Endothelial cell of umbilical vein (primary cell): ENCODE measurements around the gene SPART. TPM values are rescaled to one million over a fixed set of nuclear protein-coding genes. Genes with fewer than 3 reads are reported as not detected.

Experiments used
- BruUV-seq: library from RNA; stranded (reverse); fragments of 400-500 nt; replicated peaks from 2 replicates; lab custom pipeline; 2021; lab: Mats Ljungman, UMichigan
- CTCF ChIA-PET: fragments of 300-600, 350-600 bp; sonication (Branson Sonifier 250); formaldehyde crosslinking; loops from one replicate; lab custom pipeline; 2021; ENCODE audit warnings: antibody characterized with exemption, inconsistent platforms; lab: Charles Lee
- POLR2A ChIA-PET: fragments of 300-600, 350-600 bp; sonication (Branson Sonifier 250); formaldehyde crosslinking; loops from one replicate; lab custom pipeline; 2021; ENCODE audit warnings: antibody characterized with exemption, inconsistent platforms; lab: Charles Lee
- DNase-seq: peaks from one replicate; pipeline ENCODE4 v3.0.0-alpha.2; 2011; ENCODE audit warnings: low read depth, low spot score
- FAIRE-seq: peaks from 2 replicates; lab custom pipeline; 2011; peaks lifted over from hg19 to GRCh38; lab: Jason Lieb, UNC
- H2AFZ ChIP-seq: 2 replicates; pipeline ENCODE4 v1.6.0; 2012; ENCODE audit warnings: low read depth, low read length, control low read depth, inconsistent platforms
- H3K27ac ChIP-seq: 2 replicates; pipeline ENCODE4 v1.5.1; 2011; ENCODE audit warnings: low read depth, mild to moderate bottlenecking, control low read depth, low read length, moderate library complexity; ENCODE audit not compliant: insufficient read depth
- H3K27me3 ChIP-seq, 2 experiments: 2 replicates each; pipeline versions ENCODE4 v1.6.0 to v1.6.1; 2011; ENCODE audit warnings: low read length in 2 of 2, mixed read lengths in 1 of 2; ENCODE audit not compliant: control insufficient read depth in 2 of 2, insufficient read depth in 2 of 2
- H3K36me3 ChIP-seq, 2 experiments: 2 replicates in 1 of 2; 3 replicates in 1 of 2; pipeline ENCODE4 v1.5.1; 2011; ENCODE audit warnings: low read length in 2 of 2, mild to moderate bottlenecking in 1 of 2, moderate library complexity in 1 of 2; ENCODE audit not compliant: control insufficient read depth in 2 of 2, insufficient read depth in 2 of 2; ENCODE audit errors: extremely low read depth in 1 of 2
- H3K4me1 ChIP-seq: 3 replicates; pipeline ENCODE4 v1.5.1; 2011; ENCODE audit warnings: mild to moderate bottlenecking, low read length; ENCODE audit not compliant: control insufficient read depth, insufficient read depth; ENCODE audit errors: extremely low read depth
- H3K4me2 ChIP-seq: 2 replicates; pipeline ENCODE4 v1.6.1; 2011; ENCODE audit warnings: low read length, control low read depth, mixed read lengths; ENCODE audit not compliant: insufficient read depth
- H3K4me3 ChIP-seq, 3 experiments: fragments of 200-600 bp in 1 of 3; sonication (generic), shearing (Covaris generic) in 1 of 3; replicated peaks in 1 of 3; 2 replicates each; pipeline ENCODE4 v1.5.1; 2011 to 2016; ENCODE audit warnings: control low read depth in 3 of 3, low read length in 3 of 3, mild to moderate bottlenecking in 2 of 3, inconsistent platforms in 1 of 3, low read depth in 1 of 3, moderate library complexity in 1 of 3; ENCODE audit not compliant: insufficient read depth in 1 of 3
- H3K79me2 ChIP-seq: 2 replicates; pipeline ENCODE4 v1.6.0; 2012; ENCODE audit warnings: low read length, inconsistent platforms; ENCODE audit not compliant: control insufficient read depth, insufficient read depth
- H3K9ac ChIP-seq: replicated peaks from 2 replicates; pipeline ENCODE3; 2011; ENCODE audit warnings: low read length, control low read depth; ENCODE audit not compliant: insufficient read depth; ENCODE audit errors: extremely low read depth
- H3K9me1 ChIP-seq: replicated peaks from 3 replicates; pipeline ENCODE4 v1.6.0; 2011; ENCODE audit warnings: mild to moderate bottlenecking, low read length; ENCODE audit not compliant: control insufficient read depth, insufficient read depth; ENCODE audit errors: extremely low read depth
- H3K9me3 ChIP-seq: replicated peaks from 2 replicates; pipeline ENCODE4 v1.5.1; 2012; ENCODE audit warnings: low read length, inconsistent platforms; ENCODE audit not compliant: control insufficient read depth, insufficient read depth
- H4K20me1 ChIP-seq: replicated peaks from 2 replicates; pipeline ENCODE3; 2011; ENCODE audit warnings: mild to moderate bottlenecking, low read length; ENCODE audit not compliant: control insufficient read depth, insufficient read depth; ENCODE audit errors: extremely low read depth
- CTCF ChIP-seq, 2 donors: IDR thresholded peaks; 1 replicate in 1 of 2; 2 replicates in 1 of 2; pipeline ENCODE4 v1.5.1; 2011; ENCODE audit warnings: low read length in 2 of 2, mild to moderate bottlenecking in 2 of 2, moderate library complexity in 2 of 2, control low read depth in 1 of 2, inconsistent platforms in 1 of 2, low read depth in 1 of 2; ENCODE audit not compliant: insufficient read depth in 1 of 2; ENCODE audit errors: extremely low read depth in 1 of 2
- EZH2 ChIP-seq: IDR thresholded peaks from 2 replicates; pipeline ENCODE4 v1.6.1; 2012; ENCODE audit warnings: borderline replicate concordance, low read depth, mild to moderate bottlenecking, moderate library complexity, low read length, inconsistent platforms; ENCODE audit not compliant: severe bottlenecking
- FOS ChIP-seq: IDR thresholded peaks from 2 replicates; pipeline ENCODE4 v1.6.1; 2011; ENCODE audit warnings: mild to moderate bottlenecking, low read length, moderate library complexity, borderline replicate concordance; ENCODE audit not compliant: insufficient read depth
- GATA2 ChIP-seq: IDR thresholded peaks from 2 replicates; pipeline ENCODE4 v1.7.0; 2011; ENCODE audit warnings: low read depth, mild to moderate bottlenecking, moderate library complexity, mixed read lengths, low read length; ENCODE audit not compliant: insufficient read length, insufficient read depth
- JUN ChIP-seq: IDR thresholded peaks from 2 replicates; pipeline ENCODE4 v1.6.1; 2011; ENCODE audit warnings: borderline replicate concordance, low read depth; ENCODE audit not compliant: insufficient read length, insufficient read depth
- MAX ChIP-seq: IDR thresholded peaks from 2 replicates; pipeline ENCODE4 v1.6.1; 2011; ENCODE audit not compliant: insufficient read depth, insufficient read length
- MYC ChIP-seq: IDR thresholded peaks from one replicate; pipeline ENCODE4 v1.6.1; 2011; ENCODE audit warnings: mild to moderate bottlenecking, low read depth, low read length
- POLR2A ChIP-seq: IDR thresholded peaks from 2 replicates; pipeline ENCODE4 v1.6.1; 2012; ENCODE audit warnings: low read depth, mild to moderate bottlenecking, control low read depth, low read length
- POLR2AphosphoS5 ChIP-seq: IDR thresholded peaks from 2 replicates; pipeline ENCODE4 v1.6.1; 2012; ENCODE audit warnings: low read depth, mild to moderate bottlenecking, control low read depth, low read length, moderate library complexity; ENCODE audit not compliant: insufficient read depth
- dilution Hi-C: fragments of 300-500 bp; cut with MboI; formaldehyde crosslinking; loops from one replicate; pipeline ENCODE4 v1.15.0; 2019; ENCODE audit warnings: low sequenced_read_pairs; ENCODE audit not compliant: extremely low pct_ligation_motif_present
- intact Hi-C: fragments of 100-400 bp; cut with micrococcal nuclease; formaldehyde crosslinking; loops from one replicate; pipeline ENCODE4 v1.10.0; 2022
- polyA plus RNA-seq, 4 experiments: library from polyadenylated mRNA; depleted of rRNA in 3 of 4; stranded (reverse) in 3 of 4; unstranded in 1 of 4; fragments of >200 nt; gene quantifications; 2 replicates each; pipeline versions ENCODE4 v1.2.1 to v1.2.3, GENCODE V29; 2011 to 2012; ENCODE audit warnings: missing spikeins in 1 of 4
- total RNA-seq: library from RNA; stranded (reverse); gene quantifications from 2 replicates; pipeline ENCODE4 v1.2.3, GENCODE V29; 2021

SPART gene
- total and polyA plus RNA-seq, 2 donors (not counting 3 experiments of a cell fraction or from before 2014, with no cell fraction given): 40.8 to 73.6 TPM

- BruUV-seq: no TSS peak
- ChIA-PET CTCF (interaction anchor here (1.0 to 2.3 kb wide), 4 partner anchors 9 to 75 kb away, joined by 3 to 16 read pairs (median 3); partner anchors contain the start of gene SPART), POLR2A (no interaction called here)
- Histone ChIP-seq H3K27me3 (no peaks in the 10 kb centered on the region), H3K9ac (no peak overlapping the region), H4K20me1 (no peaks in the 10 kb centered on the region), H3K9me3 (no peaks in the 10 kb centered on the region), H3K9me1 (no peaks in the 10 kb centered on the region), H3K27ac (no peak overlapping the region), H3K4me3 (no peak overlapping the region), H3K36me3 (no peaks in the 10 kb centered on the region), H3K79me2 (no peaks in the 10 kb centered on the region), H3K4me2 (no peak overlapping the region), H2AFZ (no peak overlapping the region), H3K4me1 (no peaks in the 10 kb centered on the region)
- FAIRE-seq: no peak
- dilution Hi-C loops (no loop called here), intact Hi-C loops (no loop called here)
- no peak for TF ChIP-seq CTCF (IDR thresholded peaks at IDR 0.05; ENCODE audit: extremely low read depth in 1 of 2, insufficient read depth in 1 of 2, low read depth in 1 of 2, low read length in 2 of 2)
- TF ChIP-seq JUN: no peak
- no peak for TF ChIP-seq GATA2
- TF ChIP-seq EZH2: no peak
- TF ChIP-seq FOS: no peak
- no peak for TF ChIP-seq MYC
- TF ChIP-seq POLR2A: no peak
- TF ChIP-seq POLR2AphosphoS5: no peak
- no peak for TF ChIP-seq MAX
- DNase-seq: no peak
Observed at GRCh38 chr13:36358175-36358718, 12.1 kb upstream of the SPART start.
